NCI-H510A treated with DMSO at 0.1 percent for 48 hours (cell line): ENCODE data around the gene S100A7A.
"Not testable (repeated sequence)": the region's sequence is repeated elsewhere in the genome, so short reads cannot be mapped to it uniquely, and the experiment has no call there.

ENCODE experiments used
- DNase-seq: peaks from one replicate; lab custom pipeline; 2025; lab: John Stamatoyannopoulos, UW

Gene S100A7A

DNA sequence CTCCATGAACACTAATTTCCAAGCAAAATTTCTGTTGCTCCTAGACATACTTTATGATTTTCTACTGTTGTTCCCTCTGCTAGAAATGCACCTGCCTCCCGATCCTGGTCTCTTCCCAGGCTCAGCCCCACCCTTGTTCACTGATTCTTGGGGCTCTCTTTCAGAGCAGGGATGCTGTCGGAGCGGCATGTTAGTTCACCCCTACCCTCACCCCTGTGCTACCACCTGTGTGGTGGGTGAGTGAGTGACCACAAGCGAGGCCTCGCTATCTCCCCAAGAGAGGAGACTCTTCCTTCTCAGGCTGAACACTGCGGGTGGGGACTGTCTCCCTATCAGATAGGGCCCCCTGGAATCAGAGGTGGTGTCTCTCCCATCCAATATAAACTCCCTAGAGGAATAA lies 20.5 kb upstream of the S100A7A start:
- DNase-seq = no peak

DNA sequence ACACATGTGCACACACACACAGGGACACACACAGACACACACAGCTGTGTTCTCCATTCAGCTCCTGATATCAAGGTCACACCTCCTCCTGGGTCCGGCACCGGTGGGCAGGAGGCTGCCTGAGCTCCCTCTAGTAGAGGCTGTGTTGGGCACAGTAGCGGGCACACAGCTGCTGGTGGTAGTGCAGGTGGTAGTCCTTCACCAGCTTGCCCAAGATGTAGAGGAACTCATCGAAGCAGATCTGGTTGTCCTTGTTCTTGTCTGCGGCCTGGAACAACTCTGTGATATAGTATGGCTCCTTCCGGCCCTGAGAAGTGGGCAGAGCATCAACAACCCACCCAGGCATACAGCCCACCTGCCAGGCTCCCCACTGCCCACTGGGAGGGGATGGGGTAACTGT lies 19.9 kb upstream of the S100A7A start:
- no peak for DNase-seq

DNA sequence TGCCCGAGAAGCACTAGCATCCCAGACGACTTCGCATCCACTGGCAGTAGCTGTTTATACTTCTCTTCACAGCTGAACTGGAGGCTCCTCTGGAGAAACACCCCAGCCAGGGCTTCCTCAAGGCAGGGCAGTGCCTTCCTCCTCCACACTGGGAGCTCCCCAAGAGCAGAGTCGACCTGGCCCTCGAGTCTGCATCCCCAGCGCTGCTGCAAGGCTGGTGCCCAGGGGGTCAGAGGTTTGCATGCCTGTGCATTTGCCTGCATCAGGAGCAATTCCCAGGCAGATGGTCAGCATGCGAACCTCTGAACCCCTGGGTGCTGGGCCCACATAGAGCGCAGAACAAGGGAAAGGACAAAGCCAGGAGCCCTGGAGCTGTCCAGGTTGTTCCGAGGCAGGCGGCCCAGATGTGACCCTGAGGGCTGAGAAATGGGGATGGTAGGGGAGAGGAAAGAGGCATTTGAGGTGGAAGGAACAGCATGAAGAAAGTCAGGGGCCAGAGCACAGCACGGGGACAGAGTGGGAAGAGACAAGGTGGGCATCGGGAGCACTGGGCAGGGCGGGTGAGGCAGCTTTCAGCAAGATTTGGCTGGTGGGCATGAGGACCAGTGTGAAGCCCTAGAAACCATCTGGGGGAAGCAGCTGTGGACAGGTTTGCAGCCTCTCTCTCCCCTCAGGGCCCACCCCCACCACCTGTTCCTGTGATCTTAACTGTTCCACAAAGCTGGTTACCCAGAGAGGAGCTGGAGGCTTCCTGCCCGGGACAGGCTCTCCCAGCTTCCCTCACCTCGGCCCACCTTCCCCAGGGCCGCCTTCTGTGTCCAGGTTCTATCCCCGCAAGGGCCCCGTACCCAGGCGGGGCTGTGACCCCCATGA lies 19.0 kb upstream of the S100A7A start:
- no peak for DNase-seq

DNA sequence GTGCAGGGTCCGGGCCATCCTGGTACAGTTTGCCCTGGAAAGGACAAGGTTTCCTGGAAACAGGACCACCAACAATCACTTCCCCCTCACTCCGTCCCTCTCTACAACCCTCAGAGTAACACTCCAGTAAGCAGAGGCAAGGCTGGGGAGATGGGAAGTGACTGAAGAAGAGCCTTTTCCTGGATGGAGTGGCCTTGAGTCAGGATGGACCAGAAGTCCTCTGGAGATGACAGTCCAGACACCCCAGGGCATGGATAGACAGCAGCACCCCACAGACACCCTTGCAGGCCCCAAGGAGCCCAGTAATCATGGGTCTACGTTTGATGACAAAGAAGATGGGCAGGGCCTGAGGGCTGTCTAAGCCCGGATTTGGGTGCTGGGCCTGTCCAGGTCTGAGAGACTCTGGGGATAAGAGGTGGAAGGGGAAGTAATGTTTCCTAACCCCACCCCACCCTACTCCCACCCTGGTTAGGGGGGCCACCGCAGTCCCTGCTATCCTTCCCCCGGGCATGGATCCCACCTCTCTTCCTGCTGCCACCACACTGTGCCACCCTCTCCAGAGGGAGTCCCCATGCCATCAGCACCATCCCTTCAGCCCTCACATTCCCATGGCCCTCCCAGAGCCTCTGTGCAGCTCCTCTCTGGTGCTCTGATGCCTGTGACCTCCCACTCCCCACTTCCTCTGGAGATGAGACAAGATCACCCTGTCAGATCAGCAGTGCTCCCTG lies 18.2 kb upstream of the S100A7A start:
- DNase-seq = no peak

DNA sequence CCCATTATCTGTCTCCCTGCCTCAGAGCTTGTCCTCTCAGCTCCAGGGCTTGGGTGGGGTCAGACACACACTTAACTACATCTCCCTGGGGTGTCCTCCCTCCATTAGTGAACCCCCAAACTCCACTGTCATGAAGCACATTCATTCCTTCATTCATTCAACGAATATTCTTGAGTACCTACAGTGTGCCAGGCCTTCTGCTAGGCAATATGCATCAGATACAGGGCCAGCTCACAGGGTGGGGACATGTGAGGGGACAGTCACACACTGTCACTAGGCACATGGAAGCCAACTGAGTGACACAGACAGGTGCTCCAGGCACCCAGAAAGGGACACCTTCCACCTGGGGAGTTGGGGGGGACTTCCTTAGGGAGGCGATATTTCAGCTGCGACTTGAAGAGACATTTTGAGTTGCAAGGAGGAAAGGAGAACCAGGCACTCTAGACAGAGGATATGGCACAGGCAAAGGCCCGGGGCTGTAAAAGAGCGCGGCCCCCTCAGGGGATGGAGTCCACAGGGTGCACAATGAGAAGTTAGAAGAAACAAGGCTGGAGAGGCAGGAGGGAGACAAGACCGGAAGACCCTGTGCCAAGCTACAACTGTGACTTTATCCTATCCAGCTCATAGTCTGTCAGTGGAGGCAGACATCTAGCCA lies 16.8 kb upstream of the S100A7A start:
- DNase-seq = no peak

DNA sequence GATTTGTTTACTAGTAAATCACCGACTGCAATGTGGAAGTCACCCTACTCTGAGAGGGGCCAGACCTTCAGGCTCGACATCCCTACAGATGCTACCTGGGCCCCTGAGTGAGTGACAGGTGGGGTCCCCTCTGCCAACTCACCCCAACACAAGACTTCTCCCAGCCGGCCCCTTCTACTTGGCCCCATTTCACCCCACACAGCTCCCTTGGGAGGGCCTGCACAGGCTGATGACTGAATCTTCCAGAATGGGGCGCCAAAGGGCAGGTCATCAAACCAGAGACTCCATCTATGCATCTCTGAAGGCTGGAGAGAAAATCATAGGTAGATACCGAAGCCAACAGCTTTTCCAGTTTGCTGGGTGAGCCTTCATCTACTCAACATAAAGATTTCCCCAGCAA lies 16.1 kb upstream of the S100A7A start:
- DNase-seq = no peak

DNA sequence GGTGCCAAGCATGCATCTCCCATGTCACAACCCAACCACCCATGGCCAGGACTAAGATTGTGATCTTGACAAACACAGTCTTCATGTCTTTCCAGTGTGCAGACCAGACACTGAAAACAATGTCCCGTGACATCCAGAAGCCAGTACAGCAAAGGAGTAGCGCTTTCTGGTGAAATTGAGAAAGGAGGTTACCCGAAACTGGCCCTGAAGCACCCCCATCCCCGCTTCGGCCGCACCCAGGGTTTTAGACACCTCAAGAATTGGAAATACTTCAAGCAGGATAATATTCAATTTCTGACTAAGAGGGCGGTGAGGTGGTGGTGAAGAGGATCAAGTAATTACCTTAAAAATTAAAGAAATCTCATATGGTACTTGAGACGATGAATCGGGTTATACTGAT lies 14.9 kb upstream of the S100A7A start:
- DNase-seq = no peak

DNA sequence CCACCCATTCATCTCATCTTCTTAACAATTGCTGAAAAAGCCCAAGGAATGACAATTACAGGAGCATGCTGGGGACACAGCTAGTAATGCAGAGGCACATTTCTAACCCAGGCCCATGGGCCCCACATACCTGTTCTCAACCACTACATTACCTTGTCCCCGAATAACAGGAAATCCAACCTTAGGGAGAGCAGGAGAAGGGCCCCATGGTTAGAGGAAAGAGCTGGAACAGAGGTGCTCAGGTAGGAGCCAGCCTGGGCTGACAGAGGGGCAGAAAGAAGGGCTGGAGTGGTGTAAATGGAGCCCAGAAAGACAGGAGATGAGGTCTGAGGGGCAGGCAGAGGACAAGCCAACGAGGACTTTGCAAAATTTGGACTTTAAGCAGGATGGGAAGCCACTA lies 14.1 kb upstream of the S100A7A start:
- no peak for DNase-seq

DNA sequence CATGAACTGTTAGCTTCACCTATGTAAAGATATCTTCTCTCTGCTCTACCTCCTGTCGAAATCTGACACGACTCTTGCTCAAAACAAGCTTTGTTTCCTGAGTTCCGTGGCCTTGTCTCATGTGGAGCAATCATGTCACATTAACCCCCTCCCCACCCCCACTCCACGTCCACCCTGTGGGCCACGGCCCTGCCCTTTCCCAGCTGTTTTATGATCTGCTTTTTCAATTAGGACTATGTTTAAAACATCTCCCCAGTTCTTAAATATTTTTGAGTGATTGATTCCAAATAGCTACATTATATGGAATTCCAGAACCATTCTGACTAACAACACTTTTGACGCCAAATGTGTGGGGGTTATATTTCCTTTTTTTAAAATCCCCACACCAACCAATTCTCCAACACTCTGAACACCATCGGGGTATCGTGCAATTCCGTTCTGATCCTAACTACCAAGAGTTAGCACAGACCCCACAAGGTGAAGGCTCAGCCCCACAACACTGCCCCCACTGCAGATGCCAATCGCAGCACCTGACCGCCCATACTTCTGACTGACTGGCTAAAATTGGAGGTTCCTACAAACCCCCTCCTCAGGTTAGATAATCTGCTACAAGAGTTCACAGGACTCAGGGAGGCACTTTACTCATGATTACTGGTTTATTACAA lies 12.8 kb upstream of the S100A7A start:
- DNase-seq = no peak

DNA sequence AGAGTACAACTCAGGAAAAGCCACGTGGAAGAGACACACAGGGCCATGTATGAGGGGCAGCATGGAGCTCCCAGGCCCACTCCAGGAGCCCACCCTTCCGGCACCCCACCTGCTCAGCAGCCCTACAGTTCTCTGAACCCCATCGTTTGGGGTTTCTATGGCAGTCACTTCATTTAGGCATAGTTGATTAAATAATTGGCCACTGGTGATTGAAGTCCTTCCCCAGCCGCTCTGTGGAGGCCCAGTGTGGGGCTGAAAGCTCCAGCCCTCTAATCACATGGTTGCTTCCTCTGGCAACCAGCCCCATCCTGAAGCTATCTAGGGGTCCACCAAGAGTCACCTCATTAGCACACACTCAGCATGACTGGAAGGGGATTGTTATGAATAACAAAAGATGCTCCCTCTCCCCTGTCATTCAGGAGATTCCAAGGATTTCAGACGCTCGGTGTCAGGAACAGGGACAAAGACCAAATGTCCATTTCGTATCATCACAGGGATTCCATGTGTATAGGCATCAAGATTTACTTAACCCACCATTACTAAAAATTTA lies 12.2 kb upstream of the S100A7A start:
- DNase-seq = no peak

DNA sequence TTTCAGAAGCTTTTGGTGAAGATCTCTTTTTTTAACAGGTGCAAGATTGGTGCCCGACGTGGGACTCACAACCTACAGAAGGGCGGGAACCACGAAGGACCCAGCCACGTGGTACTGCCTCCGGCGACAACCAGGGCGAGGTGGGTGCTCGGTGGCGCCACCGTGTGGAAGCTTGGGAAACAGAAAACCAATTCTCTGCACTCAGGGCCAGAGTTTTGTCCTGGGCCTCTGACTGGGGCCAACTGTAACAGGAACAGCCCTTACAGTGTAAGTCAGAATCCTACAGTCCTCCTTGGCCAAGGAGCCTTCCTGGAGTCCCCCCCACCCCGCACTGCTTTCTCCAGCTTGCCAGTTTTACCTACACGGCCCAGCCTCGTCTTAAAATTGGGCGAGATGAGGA lies 11.6 kb upstream of the S100A7A start:
- no peak for DNase-seq

DNA sequence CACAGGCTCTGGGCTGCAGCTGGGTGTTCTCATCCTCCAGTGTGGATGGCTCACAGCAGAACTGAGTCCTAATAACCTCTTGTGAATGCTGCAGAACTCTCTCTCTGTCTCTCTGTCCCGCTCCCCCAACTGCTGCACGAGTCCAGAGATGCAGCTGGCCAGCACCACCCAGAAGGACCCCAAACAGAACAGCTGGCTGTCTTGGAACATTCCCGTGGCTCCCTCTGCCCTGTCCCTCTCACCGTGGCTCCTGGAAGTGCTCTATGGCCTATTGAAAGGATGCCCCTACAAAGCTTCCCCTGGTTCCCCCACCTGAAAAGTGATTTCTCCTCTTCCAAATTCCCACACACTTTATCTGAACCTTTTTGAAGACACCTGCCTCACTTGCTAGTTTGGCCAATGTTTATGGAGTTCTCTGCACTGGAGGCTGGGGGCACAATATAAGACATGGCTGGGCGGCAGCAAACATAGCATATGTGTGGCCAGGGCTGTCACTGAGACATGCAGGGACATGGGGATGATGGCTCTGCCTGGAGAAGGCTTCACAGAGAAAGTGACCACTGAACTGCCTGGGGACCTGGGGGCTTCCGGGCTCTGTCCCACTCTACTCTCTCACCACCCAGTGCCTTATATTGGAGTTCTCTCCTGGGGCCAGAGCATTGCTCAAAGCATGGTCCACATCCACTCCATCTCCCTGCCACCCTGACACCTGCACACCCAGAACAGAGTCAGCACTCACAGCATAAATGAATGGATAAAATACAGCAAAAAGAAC lies 10.3 kb upstream of the S100A7A start:
- DNase-seq = not testable (repeated sequence)

DNA sequence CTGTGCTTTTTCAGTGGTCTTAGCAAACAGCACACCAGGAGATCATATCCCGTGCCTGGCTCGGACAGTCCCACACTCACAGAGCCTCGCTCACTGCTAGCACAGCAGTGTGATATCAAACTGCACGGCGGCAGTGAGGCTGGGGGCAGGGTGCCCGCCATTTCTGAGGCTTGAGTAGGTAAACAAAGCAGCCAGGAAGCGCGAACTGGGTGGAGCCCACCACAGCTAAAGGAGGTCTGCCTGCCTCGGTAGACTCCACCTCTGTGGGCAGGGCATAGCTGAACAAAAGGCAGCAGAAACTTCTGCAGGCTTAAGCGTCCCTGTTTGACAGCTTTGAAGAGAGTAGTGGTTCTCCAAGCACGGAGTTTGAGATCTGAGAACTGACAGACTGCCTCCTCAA lies 9.0 kb upstream of the S100A7A start:
- DNase-seq = not testable (repeated sequence)

DNA sequence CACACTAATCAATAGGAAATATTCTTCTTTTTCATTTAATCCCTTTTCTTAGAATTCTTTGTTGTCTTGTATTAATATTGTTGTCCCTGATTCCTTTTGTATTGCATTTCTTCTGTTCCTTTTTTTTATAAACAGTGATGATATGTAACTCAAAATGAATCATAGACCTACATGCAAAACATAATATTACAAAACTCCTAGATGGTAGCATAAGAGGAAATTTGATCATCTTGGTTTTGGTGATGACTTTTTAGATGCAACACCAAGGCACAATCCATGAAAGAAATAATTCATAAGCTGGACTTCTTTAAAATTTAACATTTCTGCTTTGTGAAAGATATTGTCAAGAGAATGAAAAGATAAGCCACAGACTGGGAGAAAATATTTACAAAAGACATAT lies 2.4 kb upstream of the S100A7A start:
- DNase-seq = not testable (repeated sequence)

DNA sequence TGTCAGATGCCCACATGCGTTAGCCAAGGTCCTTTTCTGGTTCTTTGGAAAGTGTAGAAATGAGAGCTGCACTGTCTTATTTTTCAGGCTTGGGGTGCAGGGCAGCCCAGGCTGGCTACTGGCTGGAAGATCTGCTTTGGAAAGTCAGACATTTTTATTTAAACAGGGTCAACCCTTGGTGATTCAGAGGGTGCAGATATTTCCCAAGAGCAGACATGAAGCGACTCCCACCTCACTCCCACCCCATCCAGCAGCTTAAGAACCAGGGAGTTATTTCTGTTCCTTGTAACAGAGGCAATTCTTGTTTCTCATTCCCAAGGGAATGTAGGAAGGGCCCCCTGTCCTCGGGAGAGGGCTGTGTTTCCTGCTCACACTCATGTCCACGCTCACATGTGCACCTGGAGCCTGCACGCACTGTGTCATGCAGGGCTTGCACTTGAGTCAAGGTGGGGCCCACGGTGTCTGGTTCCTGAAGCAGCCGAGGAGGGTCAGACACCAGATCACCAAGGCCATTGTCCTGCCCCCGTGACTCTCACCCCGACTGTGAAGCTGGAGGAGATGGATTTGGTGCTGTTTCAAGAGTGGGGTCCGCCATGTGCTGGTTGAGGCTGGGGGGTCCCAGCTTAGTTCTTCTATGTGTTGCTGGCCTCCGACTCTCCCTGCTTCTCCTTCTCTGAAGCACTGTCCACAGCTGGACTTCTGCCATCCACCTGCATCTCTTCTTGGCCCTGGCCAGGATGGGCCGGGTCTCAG lies 992 bp downstream of the S100A7A start:
- no peak for DNase-seq

DNA sequence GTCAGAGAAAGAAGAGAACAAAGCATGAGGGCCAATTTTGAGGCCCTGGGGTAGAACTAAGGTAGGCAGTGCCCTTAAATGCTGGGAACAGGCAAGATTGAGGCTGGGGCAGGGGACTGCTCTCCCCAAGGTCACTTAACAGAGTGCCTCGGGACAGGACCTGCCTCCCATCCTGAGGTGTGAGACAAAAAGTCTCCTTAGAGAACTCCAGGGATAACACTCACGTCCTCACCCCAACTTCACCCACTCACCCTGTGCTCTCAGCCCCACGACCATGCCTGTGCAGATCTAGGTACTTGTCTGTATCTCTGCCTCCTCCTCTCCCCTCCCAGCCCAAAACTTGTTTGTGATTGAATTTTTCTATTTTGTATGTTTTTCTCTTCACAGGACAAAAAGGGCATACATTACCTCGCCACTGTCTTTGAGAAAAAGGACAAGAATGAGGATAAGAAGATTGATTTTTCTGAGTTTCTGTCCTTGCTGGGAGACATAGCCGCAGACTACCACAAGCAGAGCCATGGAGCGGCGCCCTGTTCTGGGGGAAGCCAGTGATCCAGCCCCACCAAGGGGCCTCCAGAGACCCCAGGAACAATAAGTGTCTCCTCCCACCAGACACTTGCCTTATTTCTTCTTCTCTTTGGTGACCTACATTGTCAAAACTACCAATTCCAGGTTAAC lies 2.6 kb downstream of the S100A7A start:
- not testable (repeated sequence) for DNase-seq

DNA sequence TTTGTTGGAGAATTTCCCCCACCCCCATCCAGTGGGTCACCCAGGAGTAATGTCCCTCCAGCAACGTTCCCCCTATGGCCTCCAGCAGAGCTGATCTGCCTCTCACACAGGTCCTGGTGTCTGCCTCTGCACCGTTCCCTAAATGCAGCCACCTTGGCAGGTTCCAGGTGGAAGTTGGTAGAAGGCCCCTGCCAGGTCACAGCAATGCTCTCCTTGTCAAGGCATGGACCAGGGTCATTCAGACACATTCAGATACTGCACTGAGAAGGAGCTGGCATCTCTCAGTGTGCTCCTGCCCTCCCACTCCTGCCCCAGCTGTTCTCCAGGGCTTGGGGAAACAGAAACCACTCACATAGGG lies 3.1 kb downstream of the S100A7A start:
- not testable (repeated sequence) for DNase-seq

DNA sequence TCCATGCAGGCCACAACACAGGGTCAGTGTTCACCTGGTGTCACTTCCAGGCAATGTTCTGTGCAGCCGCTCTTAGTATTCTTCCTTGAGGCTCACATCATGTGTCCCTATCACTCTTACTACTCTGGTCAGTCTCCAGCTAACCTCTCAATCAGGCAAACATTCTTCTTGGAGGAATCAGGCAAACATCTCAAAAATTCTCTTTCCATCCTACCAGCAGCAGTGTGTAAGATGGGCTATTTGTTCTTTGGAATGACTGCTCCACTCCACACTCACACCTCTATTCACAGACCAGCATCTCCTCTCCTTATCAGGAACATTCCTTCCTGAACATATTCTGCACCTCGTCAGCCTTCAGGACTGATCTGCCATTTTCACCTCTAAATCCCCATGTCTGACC lies 4.0 kb downstream of the S100A7A start:
- DNase-seq = no peak

DNA sequence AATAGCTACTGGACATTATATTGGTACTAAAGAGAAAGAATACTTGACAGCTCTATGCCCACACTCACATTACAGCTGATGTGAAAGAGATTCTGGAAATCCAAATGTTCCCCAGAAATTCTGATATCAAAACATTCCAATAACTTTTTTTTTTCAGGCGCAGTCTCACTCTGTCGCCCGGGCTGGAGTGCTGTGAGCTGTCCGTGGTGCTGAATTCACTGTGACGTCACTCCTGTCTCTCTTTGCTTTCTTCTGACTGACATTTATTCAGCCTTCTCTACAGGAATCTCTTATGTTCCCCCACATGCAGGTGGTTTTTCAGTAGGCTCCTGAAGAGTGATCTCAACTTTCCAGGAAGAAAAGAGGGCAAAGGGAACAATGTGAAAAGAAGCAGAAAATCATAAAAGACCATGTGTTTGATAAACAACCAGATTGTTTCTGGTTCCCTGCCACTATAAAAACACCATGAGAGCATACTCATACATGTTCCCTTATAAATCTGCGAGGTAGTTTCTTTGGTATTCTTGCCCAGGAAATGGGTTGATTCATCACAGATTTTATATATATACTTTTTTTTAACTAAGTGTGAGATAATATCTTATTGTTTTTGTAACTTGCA lies 6.2 kb downstream of the S100A7A start:
- no peak for DNase-seq

DNA sequence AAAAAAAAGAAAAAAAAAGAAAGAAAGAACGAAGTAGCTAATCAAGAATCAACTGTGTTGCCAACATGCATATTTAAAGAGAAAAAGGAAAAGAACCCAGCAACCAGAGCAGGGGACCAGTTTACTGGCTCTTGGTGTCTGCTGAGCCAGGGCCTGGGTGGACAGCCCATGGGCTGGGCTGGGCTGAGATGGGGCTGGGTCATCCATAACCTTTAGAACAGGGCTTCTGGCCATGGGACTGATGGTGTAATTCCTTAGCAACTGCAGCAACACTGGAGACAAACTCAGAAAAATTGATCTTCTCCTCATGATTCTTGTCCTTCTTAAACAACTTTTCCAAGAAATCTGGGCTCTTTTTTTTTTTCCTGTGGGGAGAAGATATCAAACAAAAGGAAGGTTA lies 10.5 kb downstream of the S100A7A start:
- DNase-seq = no peak
